Thoracic aorta (tissue), 2 donors: ENCODE results near the gene ZNF280D. TPM values are rescaled to one million over a fixed set of nuclear protein-coding genes. Genes with fewer than 3 reads are reported as not detected.

Experiments
- ATAC-seq: fragments of 150-250 bp; one replicate; pipeline ENCODE4 v1.8.0; 2017; ENCODE audit warnings: low read depth; ENCODE audit not compliant: insufficient number of reproducible peaks, low FRiP score
- DNase-seq: peaks from one replicate; pipeline ENCODE4 v3.0.0-alpha.2; 2020; ENCODE audit warnings: low spot score
- H3K27ac ChIP-seq, 2 donors: fragments of 200-600 bp; sonication (generic); 1 replicate in 1 of 2; 2 replicates in 1 of 2; pipeline ENCODE4 v1.5.1; 2016; ENCODE audit warnings: mild to moderate bottlenecking in 2 of 2, moderate library complexity in 2 of 2
- H3K27me3 ChIP-seq: fragments of 200-600 bp; sonication (generic); replicated peaks from 2 replicates; pipeline ENCODE4 v1.6.0; 2016; ENCODE audit warnings: mild to moderate bottlenecking; ENCODE audit not compliant: insufficient read depth
- H3K36me3 ChIP-seq: fragments of 200-600 bp; sonication (generic); one replicate; pipeline ENCODE4 v1.5.1; 2016
- H3K4me1 ChIP-seq, 2 donors: fragments of 200-600 bp; sonication (generic); 1 replicate in 1 of 2; 2 replicates in 1 of 2; pipeline versions ENCODE4 v1.5.1 to v1.6.0; 2016; ENCODE audit warnings: low read depth in 2 of 2, mild to moderate bottlenecking in 1 of 2; ENCODE audit not compliant: control insufficient read depth in 1 of 2
- H3K4me3 ChIP-seq: fragments of 200-600 bp; sonication (generic); 2 replicates; pipeline ENCODE4 v1.5.1; 2016; ENCODE audit warnings: mild to moderate bottlenecking
- H3K9me3 ChIP-seq: fragments of 200-600 bp; sonication (generic); 2 replicates; pipeline ENCODE4 v1.5.1; 2016
- total RNA-seq, 2 donors: library from RNA; depleted of rRNA; stranded (reverse); fragments of >200 nt; gene quantifications; one replicate each; pipeline versions ENCODE4 v1.1.0 to v1.2.3, GENCODE V29; 2016
- TF ChIP-seq, protein P1 (sequence below): fragments of 200-600 bp; sonication (generic); IDR thresholded peaks from one replicate; pipeline ENCODE4 v1.5.1; 2019; ENCODE audit warnings: antibody characterized with exemption

ZNF280D gene
- total RNA-seq, 2 donors from 2014 or later = 50.0 to 55.1 TPM

DNA sequence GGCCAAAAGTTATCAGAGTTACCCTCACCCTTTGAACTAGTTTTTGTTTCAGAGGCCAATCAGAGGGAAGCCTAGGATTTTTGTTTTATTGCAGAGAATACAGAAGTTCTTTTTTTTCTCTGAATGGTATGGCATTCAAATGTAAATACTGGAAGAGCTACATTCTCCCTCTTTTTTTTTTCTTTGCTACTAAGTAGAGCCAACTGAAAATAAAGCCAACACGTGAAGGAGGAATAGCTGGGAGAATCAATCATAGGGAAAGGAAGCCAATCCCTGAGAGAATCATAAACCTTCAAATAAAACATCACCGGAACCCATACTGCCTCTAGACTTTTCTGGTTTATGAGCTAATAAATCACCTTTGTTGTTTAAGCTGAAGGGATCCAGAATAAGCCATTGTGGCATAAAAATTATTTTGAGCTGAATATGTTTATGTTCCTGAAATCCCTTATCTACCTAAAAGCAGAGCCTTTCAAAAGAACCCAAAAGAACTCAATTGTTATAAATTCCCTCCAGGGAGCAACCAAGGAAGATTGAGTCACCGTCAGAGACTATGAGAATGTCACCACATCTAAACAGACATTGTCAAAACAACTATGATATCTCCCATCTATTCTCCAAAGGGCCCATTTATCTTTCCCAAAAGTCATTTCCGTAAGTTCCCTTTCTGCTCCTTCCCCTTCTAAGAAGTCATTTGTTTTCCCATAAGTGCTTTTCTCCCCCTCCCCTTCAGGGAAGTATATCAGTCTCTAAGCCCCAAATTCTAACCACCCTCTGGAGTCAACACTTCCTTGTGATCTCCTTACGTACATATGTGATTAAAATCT lies 3.8 kb upstream of the ZNF280D start:
- H3K36me3 ChIP-seq = no peaks in the 10 kb centered on the region
- TF ChIP-seq, protein P1, sequence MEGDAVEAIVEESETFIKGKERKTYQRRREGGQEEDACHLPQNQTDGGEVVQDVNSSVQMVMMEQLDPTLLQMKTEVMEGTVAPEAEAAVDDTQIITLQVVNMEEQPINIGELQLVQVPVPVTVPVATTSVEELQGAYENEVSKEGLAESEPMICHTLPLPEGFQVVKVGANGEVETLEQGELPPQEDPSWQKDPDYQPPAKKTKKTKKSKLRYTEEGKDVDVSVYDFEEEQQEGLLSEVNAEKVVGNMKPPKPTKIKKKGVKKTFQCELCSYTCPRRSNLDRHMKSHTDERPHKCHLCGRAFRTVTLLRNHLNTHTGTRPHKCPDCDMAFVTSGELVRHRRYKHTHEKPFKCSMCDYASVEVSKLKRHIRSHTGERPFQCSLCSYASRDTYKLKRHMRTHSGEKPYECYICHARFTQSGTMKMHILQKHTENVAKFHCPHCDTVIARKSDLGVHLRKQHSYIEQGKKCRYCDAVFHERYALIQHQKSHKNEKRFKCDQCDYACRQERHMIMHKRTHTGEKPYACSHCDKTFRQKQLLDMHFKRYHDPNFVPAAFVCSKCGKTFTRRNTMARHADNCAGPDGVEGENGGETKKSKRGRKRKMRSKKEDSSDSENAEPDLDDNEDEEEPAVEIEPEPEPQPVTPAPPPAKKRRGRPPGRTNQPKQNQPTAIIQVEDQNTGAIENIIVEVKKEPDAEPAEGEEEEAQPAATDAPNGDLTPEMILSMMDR = no peak
- peak overlapping the region; percentile 26 to 45 for H3K27ac ChIP-seq

DNA sequence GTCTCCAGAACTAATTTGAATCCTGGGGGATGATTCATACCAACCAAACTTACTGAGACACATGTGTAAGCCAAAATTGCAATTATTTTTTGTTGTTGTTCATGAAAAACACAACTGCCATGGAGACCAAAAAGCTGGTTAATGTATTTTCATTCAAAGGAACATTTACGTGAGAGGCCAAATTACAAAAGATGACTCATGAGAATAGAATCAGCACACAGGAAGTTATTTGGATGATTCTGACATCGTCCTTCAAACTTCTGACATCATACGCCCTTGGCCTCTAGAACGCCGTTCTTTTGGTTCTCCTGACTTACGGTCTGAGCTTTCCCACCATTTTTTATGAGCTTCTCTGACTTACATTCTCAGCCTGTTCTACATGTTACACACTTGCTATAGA lies 3.0 kb upstream of the ZNF280D start:
- ATAC-seq = no peak
- H3K4me1 ChIP-seq = peaks cover 9 to 16% of the 10 kb centered on the region in 2 donors
- H3K27me3 ChIP-seq = no peaks in the 10 kb centered on the region
- peak overlapping the region; percentile 26 to 45 for H3K27ac ChIP-seq
- no peak overlapping the region for H3K4me3 ChIP-seq
- H3K9me3 ChIP-seq = no peaks in the 10 kb centered on the region
- DNase-seq = no peak
- TF ChIP-seq, protein P1 = no peak
- H3K36me3 ChIP-seq = no peaks in the 10 kb centered on the region

More for the DNA sequence above, 3.8 kb upstream of the ZNF280D start:
- DNase-seq (no peak), ATAC-seq (no peak)
- no peaks in the 10 kb centered on the region for H3K9me3 ChIP-seq
- peaks cover 1 to 8% of the 10 kb centered on the region in 2 donors for H3K4me1 ChIP-seq
- no peak overlapping the region for H3K4me3 ChIP-seq
- no peaks in the 10 kb centered on the region for H3K27me3 ChIP-seq

DNA sequence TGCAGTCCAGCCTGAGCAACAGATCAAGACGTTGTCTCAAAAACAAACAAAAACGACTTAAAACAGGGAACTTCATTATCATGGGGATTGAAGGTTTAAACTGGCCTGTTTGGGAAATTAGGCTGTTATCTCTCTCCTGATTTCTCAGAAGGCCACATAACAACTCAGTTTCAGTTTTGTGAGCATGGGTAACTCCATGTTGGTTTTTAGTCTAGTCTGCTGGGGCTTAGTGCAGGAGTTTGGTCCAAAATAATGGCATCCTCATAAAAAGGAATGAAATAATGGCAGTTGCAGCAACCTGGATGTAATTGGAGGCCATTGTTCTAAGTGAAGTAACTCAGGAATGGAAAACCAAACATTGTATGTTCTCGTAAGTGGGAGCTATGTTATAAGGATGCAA lies 2.3 kb upstream of the ZNF280D start:
- peaks cover 16 to 23% of the 10 kb centered on the region in 2 donors for H3K4me1 ChIP-seq
- no peak for DNase-seq
- H3K36me3 ChIP-seq = no peaks in the 10 kb centered on the region
- no peak for ATAC-seq
- no peak overlapping the region for H3K4me3 ChIP-seq
- H3K9me3 ChIP-seq = no peaks in the 10 kb centered on the region
- TF ChIP-seq, protein P1 = no peak
- no peak overlapping the region for H3K27ac ChIP-seq
- H3K27me3 ChIP-seq = no peaks in the 10 kb centered on the region

DNA sequence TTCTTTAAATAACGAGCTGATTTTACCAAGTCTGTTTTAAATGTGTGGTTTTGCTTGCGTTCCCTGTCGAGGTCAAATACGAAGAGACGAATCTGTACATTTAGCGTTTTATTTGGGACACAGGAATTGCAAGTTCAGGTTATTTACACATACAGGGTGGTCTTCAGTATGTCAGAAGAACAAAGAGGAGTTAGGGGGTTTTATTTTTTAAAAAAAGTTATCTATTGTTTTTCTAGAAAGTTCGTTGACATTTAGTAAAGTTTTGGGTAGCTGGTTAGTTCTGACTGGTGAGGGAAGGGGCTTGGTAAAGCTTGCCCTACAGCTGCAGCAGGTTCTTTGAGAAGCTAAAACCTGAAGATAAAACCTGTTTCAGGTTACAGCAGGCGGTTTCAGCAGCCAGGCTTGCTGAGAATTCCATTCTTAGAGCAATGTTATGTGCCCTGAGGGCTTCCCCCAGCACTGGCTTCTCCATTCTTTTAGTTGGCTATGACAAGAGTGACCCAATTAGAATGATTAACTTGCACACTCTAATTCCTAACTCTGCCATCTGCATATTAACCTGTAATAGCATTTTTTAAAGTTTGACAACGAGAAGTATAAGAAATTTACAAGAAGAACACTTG lies 815 bp upstream of the ZNF280D start:
- H3K36me3 ChIP-seq = no peaks in the 10 kb centered on the region
- peaks cover 25 to 38% of the 10 kb centered on the region in 2 donors for H3K4me1 ChIP-seq
- TF ChIP-seq, protein P1 = no peak
- H3K4me3 ChIP-seq = peak overlapping the region; percentile 75
- no peaks in the 10 kb centered on the region for H3K27me3 ChIP-seq
- DNase-seq (no peak), ATAC-seq (no peak)
- H3K9me3 ChIP-seq = no peaks in the 10 kb centered on the region
- H3K27ac ChIP-seq = peak overlapping the region; percentile 89 to 96

DNA sequence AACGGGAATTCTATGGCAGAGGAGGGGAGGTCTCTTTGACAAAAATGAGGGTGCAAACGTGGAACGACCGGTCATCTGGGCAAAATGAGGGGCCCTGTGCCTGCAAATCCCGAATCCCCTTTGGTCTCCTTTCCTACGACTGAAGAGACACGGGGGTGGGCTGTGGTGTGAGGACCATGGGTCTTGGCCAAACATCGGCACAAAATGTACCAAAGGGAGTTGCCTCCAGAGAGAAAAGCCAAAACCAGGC lies 498 bp downstream of the ZNF280D start:
- peaks cover 25 to 48% of the 10 kb centered on the region in 2 donors for H3K4me1 ChIP-seq
- peak overlapping the region; percentile 89 to 96 for H3K27ac ChIP-seq
- DNase-seq = peak; percentile 3
- no peaks in the 10 kb centered on the region for H3K27me3 ChIP-seq
- peak; percentile 31 for ATAC-seq
- TF ChIP-seq, protein P1 = no peak
- H3K4me3 ChIP-seq = peak overlapping the region; percentile 75
- H3K36me3 ChIP-seq = no peaks in the 10 kb centered on the region
- no peaks in the 10 kb centered on the region for H3K9me3 ChIP-seq
